ENCODE measurements around the gene PLSCR2.
A peak's percentile ranks its signal among the peaks of the same experiment; 100 is the strongest.
"Not testable (repeated sequence)": the region's sequence is repeated elsewhere in the genome, so short reads cannot be mapped to it uniquely, and the experiment has no call there.

PLSCR2 gene

GRCh38 chr3:146485297-146485696 lies 15.9 kb upstream of the PLSCR2 start:
- DNase-seq (ENCODE audit: low read depth) = no peak

- DNase-seq (ENCODE audit: low read depth) = no peak
These were observed 6.9 kb upstream of the PLSCR2 start for GRCh38 chr3:146476094-146476740.

- not testable (repeated sequence) for DNase-seq (ENCODE audit: low read depth)
These were observed 5.6 kb upstream of the PLSCR2 start for GRCh38 chr3:146474976-146475375.

- peak; percentile 10 for DNase-seq (ENCODE audit: low read depth)
These were observed 4.4 kb upstream of the PLSCR2 start for GRCh38 chr3:146473726-146474125.

- peak; percentile 7 for DNase-seq (ENCODE audit: low read depth)
These were observed 3.2 kb upstream of the PLSCR2 start for GRCh38 chr3:146472611-146473010.

GRCh38 chr3:146471012-146471411 lies 1.7 kb upstream of the PLSCR2 start:
- DNase-seq (ENCODE audit: low read depth) = no peak

GRCh38 chr3:146470425-146470990 lies 1.1 kb upstream of the PLSCR2 start:
- DNase-seq (ENCODE audit: low read depth) = no peak

- peak; percentile 42 for DNase-seq (ENCODE audit: low read depth)
These were observed 651 bp downstream of the PLSCR2 start for GRCh38 chr3:146468671-146469149.

GRCh38 chr3:146468234-146468633 lies 1.1 kb downstream of the PLSCR2 start:
- DNase-seq (ENCODE audit: low read depth) = no peak

GRCh38 chr3:146466604-146467003 lies 2.8 kb downstream of the PLSCR2 start:
- DNase-seq (ENCODE audit: low read depth) = peak; percentile 50

- DNase-seq (ENCODE audit: low read depth) = peak; percentile 17
These were observed 3.5 kb downstream of the PLSCR2 start for GRCh38 chr3:146465693-146466465.

GRCh38 chr3:146464783-146465182 lies 4.6 kb downstream of the PLSCR2 start:
- DNase-seq (ENCODE audit: low read depth) = no peak

GRCh38 chr3:146464005-146464595 lies 5.3 kb downstream of the PLSCR2 start:
- DNase-seq (ENCODE audit: low read depth) = peak; percentile 51

GRCh38 chr3:146454796-146455195 lies 14.6 kb downstream of the PLSCR2 start:
- DNase-seq (ENCODE audit: low read depth) = peak; percentile 19

- DNase-seq (ENCODE audit: low read depth) = no peak
These were observed 19.7 kb downstream of the PLSCR2 start for GRCh38 chr3:146449613-146450012.

- no peak for DNase-seq (ENCODE audit: low read depth)
These were observed 20.3 kb downstream of the PLSCR2 start for GRCh38 chr3:146449076-146449475.

GRCh38 chr3:146446026-146446425 lies 23.3 kb downstream of the PLSCR2 start:
- no peak for DNase-seq (ENCODE audit: low read depth)

- DNase-seq (ENCODE audit: low read depth) = not testable (repeated sequence)
These were observed 29.1 kb downstream of the PLSCR2 start for GRCh38 chr3:146440310-146440709.

GRCh38 chr3:146432066-146432465 lies 37.3 kb downstream of the PLSCR2 start:
- DNase-seq (ENCODE audit: low read depth) = no peak

- DNase-seq (ENCODE audit: low read depth) = peak; percentile 33
These were observed 38.1 kb downstream of the PLSCR2 start for GRCh38 chr3:146431240-146431639.

- no peak for DNase-seq (ENCODE audit: low read depth)
These were observed 44.0 kb downstream of the PLSCR2 start for GRCh38 chr3:146425341-146425740.

All from amniotic epithelial cell (primary cell).